Vagina (tissue), 2 donors: ENCODE results near the gene HDAC10.

Source experiments
- CTCF ChIP-seq, 3 experiments: fragments of 450-650 bp in 2 of 3; fragments of 200-600 bp in 1 of 3; sonication (generic) in 1 of 3; IDR thresholded peaks; one replicate each; pipeline ENCODE4 v1.5.1; 2017 to 2019; ENCODE audit warnings: antibody characterized with exemption in 3 of 3, mild to moderate bottlenecking in 2 of 3, moderate library complexity in 2 of 3
- POLR2A ChIP-seq, 2 donors: fragments of 450-650 bp; IDR thresholded peaks; one replicate each; pipeline ENCODE4 v1.6.1; 2017; ENCODE audit warnings: antibody characterized with exemption in 2 of 2, mild to moderate bottlenecking in 2 of 2, moderate library complexity in 2 of 2

- TF ChIP-seq CTCF (IDR thresholded peaks at IDR 0.05) (no peak), POLR2A (IDR thresholded peaks at IDR 0.05) (no peak)
Measured at GRCh38 chr22:50272044-50272802, 21.2 kb upstream of the HDAC10 start.
